Activated CD8-positive, alpha-beta T cell treated with anti-CD3 and anti-CD28 coated beads for 36 hours (primary cell): Measurements from ENCODE around the gene ABCC9. TPM values are rescaled to one million over a fixed set of nuclear protein-coding genes. Genes with fewer than 3 reads are reported as not detected.

Source experiments
- ATAC-seq: fragments of 200-7000 bp; cut with Tn5 transposase; one replicate; pipeline ENCODE4 v1.10.0; 2021; ENCODE audit warnings: mild to moderate bottlenecking, moderate library complexity
- CTCF ChIA-PET: fragments of 350-600 bp; sonication (Branson Sonifier 250); formaldehyde crosslinking; loops from one replicate; lab custom pipeline; 2021; ENCODE audit warnings: antibody characterized with exemption; lab: Charles Lee
- POLR2A ChIA-PET: fragments of 350-600 bp; sonication (Branson Sonifier 250); formaldehyde crosslinking; loops from one replicate; lab custom pipeline; 2021; ENCODE audit warnings: antibody characterized with exemption; lab: Charles Lee
- DNase-seq: peaks from one replicate; pipeline ENCODE4 v3.0.0-alpha.2; 2020
- H3K27ac Mint-ChIP-seq: one replicate; pipeline ENCODE4 v1.8.0; 2021; ENCODE audit warnings: mild to moderate bottlenecking, mixed read lengths
- H3K27me3 Mint-ChIP-seq: one replicate; pipeline ENCODE4 v1.8.0; 2021; ENCODE audit warnings: mixed read lengths
- H3K36me3 Mint-ChIP-seq: one replicate; pipeline ENCODE4 v1.8.0; 2021; ENCODE audit warnings: low read depth, mixed read lengths
- H3K4me1 Mint-ChIP-seq: one replicate; pipeline ENCODE4 v1.8.0; 2021; ENCODE audit warnings: low read depth, mixed read lengths
- H3K4me3 Mint-ChIP-seq: one replicate; pipeline ENCODE4 v1.8.0; 2021; ENCODE audit warnings: mild to moderate bottlenecking, moderate library complexity, mixed read lengths
- H3K9me3 Mint-ChIP-seq: one replicate; pipeline ENCODE4 v1.8.0; 2021; ENCODE audit warnings: mixed read lengths
- CTCF ChIP-seq: fragments of 200-600 bp; IDR thresholded peaks from one replicate; pipeline ENCODE4 v1.8.0; 2022; ENCODE audit warnings: antibody characterized with exemption, mild to moderate bottlenecking
- intact Hi-C: fragments of 100-400 bp; cut with micrococcal nuclease; formaldehyde crosslinking; loops from one replicate; pipeline ENCODE4 v1.10.0; 2022
- total RNA-seq, 2 experiments: library from RNA; stranded (reverse); gene quantifications; one replicate each; pipeline ENCODE4 v1.2.3, GENCODE V29; 2021

ABCC9 gene
- total RNA-seq, 2 experiments from 2014 or later: not detected

GRCh38 chr12:21759737-21760136 is 181.5 kb downstream of the ABCC9 start:
- ATAC-seq: no peak

GRCh38 chr12:21757735-21758134 is 183.5 kb downstream of the ABCC9 start:
- ATAC-seq: no peak
- H3K27ac Mint-ChIP-seq: no peak overlapping the region
- intact Hi-C loops: no loop called here
- H3K9me3 Mint-ChIP-seq: no peaks in the 10 kb centered on the region
- H3K36me3 Mint-ChIP-seq: no peaks in the 10 kb centered on the region
- CTCF ChIA-PET: no interaction called here
- TF ChIP-seq CTCF: no peak
- peaks cover 2% of the 10 kb centered on the region for H3K27me3 Mint-ChIP-seq
- POLR2A ChIA-PET: no interaction called here
- H3K4me1 Mint-ChIP-seq: no peaks in the 10 kb centered on the region
- H3K4me3 Mint-ChIP-seq: no peak overlapping the region
- DNase-seq: no peak

More at GRCh38 chr12:21759737-21760136, 181.5 kb downstream of the ABCC9 start:
- ChIA-PET CTCF (interaction anchor here (1.7 kb wide), 1 partner anchor 230 kb away, joined by 4 read pairs; no protein-coding TSS in a partner anchor), POLR2A (no interaction called here)
- Mint-ChIP-seq H3K27me3 (peaks cover 1% of the 10 kb centered on the region), H3K36me3 (no peaks in the 10 kb centered on the region), H3K9me3 (no peaks in the 10 kb centered on the region), H3K4me3 (no peak overlapping the region), H3K4me1 (no peaks in the 10 kb centered on the region), H3K27ac (no peak overlapping the region)
- no peak for DNase-seq
- intact Hi-C loops: no loop called here
- TF ChIP-seq CTCF: no peak

- Mint-ChIP-seq H3K36me3 (no peaks in the 10 kb centered on the region), H3K4me1 (no peaks in the 10 kb centered on the region), H3K27me3 (peaks cover 2% of the 10 kb centered on the region), H3K27ac (no peak overlapping the region), H3K4me3 (no peak overlapping the region), H3K9me3 (no peaks in the 10 kb centered on the region)
- ATAC-seq (no peak), DNase-seq (no peak)
- TF ChIP-seq CTCF: no peak
- POLR2A ChIA-PET: no interaction called here
- CTCF ChIA-PET: no interaction called here
- intact Hi-C loops: no loop called here
Measured at GRCh38 chr12:21756699-21757098, 184.5 kb downstream of the ABCC9 start.

GRCh38 chr12:21751517-21751916 is 189.7 kb downstream of the ABCC9 start:
- Mint-ChIP-seq H3K4me1 (no peaks in the 10 kb centered on the region), H3K4me3 (no peak overlapping the region), H3K27ac (no peak overlapping the region), H3K9me3 (no peaks in the 10 kb centered on the region), H3K27me3 (peaks cover 15% of the 10 kb centered on the region), H3K36me3 (no peaks in the 10 kb centered on the region)
- TF ChIP-seq CTCF: no peak
- DNase-seq (no peak), ATAC-seq (no peak)
- intact Hi-C loops: no loop called here
- ChIA-PET CTCF (no interaction called here), POLR2A (no interaction called here)

Other genes with a start within 250 kb of the ABCC9 start
- not detected for gene KCNJ8, start 166.7 kb downstream of the ABCC9 start, total RNA-seq
- gene CMAS, start 104.8 kb upstream of the ABCC9 start, total RNA-seq: 10 to 100 TPM; 33.8 to 35.6 TPM